NOMO-1 treated with dmso at 0.1 percent for 144 hours (cell line): ENCODE measurements around the gene DENND1C.

Experiments
- DNase-seq: peaks from one replicate; lab custom pipeline; 2025; ENCODE audit not compliant: unreplicated experiment; lab: John Stamatoyannopoulos, UW

DENND1C gene, protein sequence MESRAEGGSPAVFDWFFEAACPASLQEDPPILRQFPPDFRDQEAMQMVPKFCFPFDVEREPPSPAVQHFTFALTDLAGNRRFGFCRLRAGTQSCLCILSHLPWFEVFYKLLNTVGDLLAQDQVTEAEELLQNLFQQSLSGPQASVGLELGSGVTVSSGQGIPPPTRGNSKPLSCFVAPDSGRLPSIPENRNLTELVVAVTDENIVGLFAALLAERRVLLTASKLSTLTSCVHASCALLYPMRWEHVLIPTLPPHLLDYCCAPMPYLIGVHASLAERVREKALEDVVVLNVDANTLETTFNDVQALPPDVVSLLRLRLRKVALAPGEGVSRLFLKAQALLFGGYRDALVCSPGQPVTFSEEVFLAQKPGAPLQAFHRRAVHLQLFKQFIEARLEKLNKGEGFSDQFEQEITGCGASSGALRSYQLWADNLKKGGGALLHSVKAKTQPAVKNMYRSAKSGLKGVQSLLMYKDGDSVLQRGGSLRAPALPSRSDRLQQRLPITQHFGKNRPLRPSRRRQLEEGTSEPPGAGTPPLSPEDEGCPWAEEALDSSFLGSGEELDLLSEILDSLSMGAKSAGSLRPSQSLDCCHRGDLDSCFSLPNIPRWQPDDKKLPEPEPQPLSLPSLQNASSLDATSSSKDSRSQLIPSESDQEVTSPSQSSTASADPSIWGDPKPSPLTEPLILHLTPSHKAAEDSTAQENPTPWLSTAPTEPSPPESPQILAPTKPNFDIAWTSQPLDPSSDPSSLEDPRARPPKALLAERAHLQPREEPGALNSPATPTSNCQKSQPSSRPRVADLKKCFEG

DNA sequence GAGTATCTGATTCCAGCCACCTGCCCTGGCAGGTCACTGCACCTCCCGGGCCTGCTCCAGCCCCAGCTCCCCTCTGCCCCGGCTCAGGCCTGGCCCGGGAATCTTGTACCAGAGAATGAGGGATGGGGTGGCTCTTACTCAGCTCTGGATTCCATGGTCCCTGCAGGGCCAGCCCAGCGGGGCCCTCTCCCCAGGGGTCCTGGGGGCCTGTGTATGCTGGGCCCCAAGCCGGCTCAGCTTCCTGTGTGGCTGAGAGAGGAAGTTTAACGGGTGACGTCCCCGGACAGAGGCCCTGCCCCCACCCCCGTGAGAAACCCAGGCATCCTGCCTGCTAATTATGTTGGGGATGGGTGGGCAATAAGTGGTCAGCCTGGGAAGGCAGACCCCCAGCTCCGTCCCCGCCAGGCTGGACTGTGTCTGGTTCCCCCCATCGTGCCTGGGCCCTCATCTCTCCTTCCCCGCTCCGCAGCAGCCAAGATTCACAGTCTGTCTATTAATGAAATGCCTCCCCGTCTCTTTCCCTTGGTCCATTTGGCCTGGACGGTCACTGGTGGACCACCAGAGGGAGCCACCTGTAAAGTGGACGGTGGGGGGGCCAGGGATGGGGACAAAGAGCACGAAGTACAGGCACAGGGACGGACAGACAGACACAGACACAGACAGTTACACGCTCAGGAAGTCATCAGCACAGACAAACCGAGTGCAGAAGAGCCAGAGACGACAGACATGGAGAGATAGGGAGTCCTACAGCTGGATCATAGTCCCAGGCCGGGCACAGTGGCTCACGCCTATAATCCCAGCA lies at the start of gene DENND1C:
DENND1C (minus strand) TSS at position 247 of the 802 bp plus-strand sequence; CDS start at position 155, 92 bp downstream.
- peak; percentile 44 for DNase-seq

DNA sequence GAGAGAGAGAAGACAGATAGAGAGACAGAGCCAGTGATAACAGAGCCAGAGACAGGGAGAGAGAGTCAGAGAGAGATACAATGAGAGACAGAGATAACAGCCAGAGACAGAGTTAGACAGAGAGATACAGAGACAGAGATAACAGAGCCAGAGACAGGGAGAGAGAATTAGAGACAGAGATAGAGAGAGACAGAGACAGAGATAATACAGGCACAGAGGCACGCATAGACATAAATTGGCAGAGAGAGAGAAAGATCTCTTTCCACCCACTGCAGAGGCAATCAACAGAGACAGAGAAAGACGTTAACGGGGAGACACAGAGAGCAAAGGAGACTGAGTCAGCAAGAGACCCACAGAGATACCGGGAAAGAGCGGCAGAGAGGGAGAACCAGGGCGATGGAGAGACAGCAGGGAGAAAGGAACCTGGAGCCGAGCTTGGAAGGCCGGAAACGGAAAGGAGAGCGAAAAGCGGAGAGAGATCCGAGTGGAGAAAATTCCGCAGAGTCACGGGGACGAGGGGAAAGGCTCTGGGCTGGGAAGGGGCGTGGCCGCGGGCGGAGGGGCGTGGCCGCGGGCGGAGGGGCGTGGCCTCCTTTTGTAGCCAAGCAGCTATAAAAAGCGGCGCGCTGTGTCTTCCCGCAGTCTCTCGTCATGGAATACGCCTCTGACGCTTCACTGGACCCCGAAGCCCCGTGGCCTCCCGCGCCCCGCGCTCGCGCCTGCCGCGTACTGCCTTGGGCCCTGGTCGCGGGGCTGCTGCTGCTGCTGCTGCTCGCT lies 49.0 kb upstream of the DENND1C start, which contains the start of gene TNFSF9:
TNFSF9 (plus strand) TSS at position 641 of the 777 bp plus-strand sequence; CDS start at position 652, 11 bp downstream.
- DNase-seq, result peak; percentile 65

DNA sequence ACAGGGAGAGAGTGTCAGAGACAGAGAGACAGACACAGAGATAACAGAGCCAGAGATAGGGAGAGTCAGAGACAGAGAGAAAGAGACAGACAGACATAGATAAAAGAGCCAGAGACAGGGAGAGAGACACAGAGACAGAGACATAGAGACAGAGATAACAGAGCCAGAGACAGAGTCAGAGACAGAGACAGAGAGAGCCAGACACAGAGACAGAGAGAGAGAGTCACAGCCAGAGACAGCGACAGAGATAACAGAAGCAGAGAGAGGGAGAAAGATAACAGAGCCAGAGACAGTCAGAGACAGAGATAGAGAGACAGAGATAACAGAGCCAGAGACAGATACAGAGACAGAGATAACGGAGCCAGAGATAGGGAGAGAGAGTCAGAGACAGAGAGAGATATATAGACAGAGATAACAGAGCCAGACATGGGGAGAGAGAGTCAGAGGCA lies 48.4 kb upstream of the DENND1C start:
- DNase-seq, result no peak

DNA sequence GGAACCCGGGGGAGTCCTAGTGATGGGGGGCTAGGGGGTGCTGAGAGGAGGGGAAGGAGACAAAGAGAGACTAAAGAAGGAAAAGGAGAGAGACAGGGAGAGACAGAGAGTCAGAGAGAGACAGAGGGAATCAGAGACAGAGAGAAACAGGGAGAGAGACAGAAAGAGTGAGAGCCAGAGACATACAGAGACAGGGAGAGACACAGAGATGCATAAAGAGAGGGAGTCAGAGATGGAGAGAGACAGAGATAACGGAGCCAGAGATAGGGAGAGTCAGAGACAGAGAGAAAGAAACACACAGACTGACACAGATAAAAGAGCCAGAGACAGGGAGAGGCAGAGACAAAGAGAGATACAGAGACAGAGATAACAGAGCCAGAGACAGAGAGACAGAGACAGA lies 47.8 kb upstream of the DENND1C start:
- no peak for DNase-seq

DNA sequence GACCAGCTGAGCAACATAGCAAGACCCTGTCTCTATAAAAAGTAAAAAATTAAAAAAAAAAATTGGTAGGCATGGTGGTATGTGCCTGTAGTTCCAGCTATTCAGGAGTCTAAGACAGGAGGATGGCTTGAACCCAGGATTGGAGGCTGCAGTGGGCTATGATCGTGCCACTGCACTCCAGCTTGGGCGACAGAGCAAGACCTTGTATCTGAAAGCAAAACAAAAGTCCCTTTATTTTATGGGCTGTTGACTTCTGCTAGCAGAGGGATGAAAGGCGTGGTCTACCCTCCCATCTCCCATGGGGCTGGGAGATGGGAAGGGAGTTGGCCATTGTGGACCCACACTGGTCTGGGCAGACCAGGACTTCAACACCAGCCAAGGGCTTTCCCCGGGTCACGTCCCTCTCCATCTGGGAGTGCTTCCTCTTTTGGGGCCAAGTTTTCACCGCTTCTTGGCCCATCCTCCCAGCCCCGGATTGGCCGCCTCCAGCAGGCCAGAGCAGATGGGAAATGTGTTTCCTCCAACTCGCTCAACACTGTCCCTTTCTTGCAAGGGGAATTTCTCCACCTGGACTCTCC lies 47.0 kb upstream of the DENND1C start:
- peak; percentile 75 for DNase-seq

DNA sequence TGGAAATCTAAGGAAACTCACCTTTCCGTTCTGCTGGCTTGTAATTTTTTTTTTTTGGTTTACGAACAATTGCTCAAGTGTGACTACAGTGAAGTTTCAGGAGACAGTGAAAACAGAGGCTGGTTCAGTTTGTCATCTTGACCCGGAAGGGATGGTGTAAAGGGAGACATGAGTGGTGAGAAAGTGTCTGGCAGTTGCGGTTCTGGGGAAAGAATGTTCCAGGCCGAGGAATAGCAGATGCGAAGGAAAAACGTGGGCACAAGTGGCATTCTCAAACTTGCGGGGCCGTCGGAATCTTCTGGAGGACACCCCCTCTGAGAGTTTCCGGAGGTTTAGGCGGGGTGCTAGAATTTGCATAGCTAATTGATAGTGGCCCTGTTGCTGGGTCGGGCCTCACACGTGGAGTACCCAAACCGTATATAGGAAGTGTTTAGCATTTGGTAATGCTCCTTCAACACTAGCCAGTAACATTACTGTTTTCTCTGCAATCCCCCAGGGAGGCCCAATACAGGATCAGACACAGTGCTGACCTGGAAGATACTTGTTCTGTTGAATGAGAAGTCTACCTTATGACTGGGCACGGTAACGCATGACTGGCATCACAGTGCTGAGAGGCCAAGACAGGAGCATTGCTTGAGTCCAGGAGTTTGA lies 46.4 kb upstream of the DENND1C start:
- DNase-seq, result peak; percentile 76

DNA sequence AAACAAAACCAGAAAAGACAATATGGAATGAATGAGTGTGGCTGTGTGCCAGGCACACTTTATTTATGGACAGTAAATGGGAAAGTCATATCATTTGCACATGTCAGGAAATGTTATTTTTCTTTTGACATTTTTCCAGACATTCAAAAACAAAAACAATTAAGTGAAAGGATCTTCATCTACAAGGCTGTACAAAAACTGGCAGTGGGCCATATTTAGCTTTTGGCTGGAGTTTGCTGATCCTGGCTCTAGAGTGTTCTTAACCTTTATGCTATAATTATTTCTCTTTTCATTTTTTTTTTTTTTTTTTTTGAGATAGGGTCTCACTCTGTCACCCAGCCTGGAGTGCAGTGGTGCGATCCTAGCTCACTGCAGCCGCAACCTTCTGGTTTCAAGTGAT lies 42.7 kb upstream of the DENND1C start:
- no peak for DNase-seq

DNA sequence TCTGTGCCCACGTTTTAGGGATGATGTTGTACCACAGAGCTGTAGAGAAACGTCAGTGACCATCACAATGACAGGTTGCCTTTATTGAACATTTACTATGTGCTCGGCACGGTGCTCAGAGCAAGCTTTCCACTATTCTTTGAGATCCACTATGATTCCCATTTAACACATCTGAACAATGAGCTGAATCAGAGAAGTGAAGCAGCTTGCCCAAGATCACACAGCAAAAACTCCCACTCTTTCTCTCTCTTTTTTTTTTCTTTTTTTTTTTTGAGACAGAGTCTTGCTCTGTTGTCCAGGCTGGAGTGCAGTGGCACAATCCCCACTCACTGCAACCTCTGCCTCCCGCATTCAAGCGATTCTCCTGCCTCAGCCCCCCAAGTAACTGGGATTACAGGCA lies 41.1 kb upstream of the DENND1C start:
- no peak for DNase-seq

DNA sequence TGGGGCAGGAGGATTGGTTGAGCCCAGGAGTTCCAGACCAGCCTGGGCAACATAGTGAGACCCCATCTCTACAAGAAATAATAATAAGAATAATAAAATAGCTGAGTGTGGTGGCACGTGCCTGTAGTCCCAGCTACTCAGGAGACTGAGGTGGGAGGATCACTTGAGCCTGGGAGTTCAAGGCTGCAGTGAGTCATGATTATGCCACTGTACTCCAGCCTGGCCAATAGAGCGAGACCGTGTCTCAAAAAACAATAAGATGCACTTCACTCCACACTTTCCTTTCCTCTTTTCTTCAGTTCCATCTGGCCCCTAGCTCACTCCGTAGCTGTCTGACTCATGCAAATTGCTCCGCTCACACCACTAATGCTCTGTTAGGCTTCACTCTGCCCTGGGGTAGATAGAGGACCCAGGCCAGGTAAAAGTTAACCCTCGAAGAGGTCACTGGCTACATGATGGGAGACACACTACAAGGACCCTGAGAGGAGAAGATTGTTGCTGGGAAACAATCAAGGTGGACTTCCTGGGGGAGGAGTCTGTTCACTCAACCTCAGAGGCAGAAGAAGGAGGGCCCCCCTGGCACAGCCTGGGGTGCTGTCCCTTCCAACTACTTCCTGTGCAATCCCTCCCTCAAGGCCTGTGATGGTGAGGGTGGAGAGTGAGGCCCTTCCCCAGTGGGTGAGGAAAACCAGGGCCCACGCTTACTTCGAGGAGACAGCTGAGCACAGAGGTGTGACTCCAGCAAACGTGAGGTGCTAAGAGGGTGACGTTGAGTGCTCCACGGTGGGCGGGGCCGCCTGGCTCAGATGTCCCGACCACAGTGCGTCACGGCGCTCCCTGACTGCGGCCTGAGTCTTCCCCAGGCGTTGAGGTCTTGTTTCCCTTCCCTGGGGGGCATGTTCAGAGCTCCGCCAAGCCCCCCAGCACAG lies 40.4 kb upstream of the DENND1C start:
- peak; percentile 94 for DNase-seq

DNA sequence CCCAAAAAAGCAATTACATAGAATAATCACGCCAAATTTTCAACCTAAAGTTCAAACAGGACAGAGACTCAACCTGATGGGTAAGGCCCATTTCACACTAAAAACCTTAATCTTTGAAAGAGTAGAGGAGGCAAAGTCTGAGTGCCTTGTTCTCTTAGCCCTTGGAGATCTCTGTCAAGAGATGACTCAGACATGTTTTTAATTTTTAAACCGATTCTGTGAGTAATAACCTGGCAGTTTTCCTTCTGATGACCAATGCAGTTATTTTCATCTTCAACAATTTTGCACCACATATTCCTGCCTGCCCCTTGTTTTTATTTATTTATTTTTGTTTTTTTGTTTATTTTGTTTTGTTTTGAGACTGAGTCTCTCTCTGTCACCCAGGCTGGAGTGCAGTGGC lies 37.7 kb upstream of the DENND1C start:
- DNase-seq, result no peak

DNA sequence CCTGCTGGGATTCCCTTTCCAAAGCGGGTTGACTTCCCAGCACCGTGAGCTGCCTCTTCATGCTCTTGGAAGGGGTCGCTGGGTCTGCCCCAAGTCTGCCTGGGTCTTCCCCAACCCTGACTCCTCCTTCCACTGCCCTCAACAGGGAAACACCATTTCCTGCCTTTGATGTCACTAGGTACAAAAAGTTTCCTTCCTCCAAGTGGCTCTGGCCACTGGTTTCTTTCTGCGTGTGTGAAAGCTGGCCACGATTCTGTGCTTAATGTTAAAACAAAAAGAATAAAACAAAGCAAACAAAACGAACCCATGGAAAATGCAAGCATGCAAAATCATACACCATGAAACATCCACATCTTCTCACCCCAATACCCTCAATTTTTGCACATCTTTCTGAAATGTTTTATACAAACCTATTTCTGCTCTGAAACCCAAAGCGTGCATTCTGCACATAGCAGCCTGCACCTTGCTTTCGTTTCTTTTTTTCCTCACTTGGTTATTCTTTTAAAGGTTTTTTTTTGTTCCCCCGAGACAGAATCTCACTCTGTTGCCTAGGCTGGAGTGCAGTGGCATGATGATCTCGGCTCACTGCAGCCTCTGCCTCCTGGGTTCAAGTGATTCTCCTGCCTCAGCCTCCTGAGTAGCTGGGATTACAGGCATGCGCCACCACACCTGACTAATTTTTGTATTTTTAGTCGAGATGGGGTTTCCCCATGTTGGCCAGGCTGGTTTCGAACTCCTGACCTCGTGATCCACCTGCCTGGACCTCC lies 36.7 kb upstream of the DENND1C start:
- DNase-seq, result peak; percentile 36

DNA sequence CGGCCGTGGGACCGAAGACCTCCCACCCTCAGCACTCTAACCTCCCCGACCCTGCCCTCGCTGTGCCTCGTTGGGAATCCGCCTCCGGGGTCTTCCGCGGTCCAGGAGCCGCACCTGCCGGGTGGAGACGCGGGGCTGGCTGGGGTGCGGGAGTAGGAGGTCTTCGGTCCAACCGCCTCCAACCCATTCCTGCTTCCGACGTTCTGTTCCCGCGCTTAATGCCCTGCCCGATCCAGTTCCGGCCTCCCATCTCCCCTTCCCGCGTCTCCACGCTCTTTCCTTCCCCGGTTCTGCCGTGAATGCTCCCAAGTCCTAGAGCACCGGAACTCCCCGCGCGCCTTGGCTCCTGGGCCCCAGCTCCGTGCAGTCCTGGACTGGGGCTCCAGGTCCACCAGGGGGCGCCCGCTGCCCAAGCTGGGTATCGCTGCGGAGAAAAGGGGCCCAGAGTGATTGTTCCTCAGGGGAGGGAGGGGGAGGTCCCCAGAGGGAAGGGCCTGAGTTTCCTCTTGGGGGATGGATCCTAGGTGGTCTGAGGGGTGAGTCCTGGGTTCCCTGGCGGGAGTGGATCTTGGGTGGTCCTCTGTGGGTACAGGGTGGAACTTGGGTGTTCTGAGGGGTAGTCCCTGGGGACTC lies 35.2 kb upstream of the DENND1C start:
- DNase-seq, result peak; percentile 82

DNA sequence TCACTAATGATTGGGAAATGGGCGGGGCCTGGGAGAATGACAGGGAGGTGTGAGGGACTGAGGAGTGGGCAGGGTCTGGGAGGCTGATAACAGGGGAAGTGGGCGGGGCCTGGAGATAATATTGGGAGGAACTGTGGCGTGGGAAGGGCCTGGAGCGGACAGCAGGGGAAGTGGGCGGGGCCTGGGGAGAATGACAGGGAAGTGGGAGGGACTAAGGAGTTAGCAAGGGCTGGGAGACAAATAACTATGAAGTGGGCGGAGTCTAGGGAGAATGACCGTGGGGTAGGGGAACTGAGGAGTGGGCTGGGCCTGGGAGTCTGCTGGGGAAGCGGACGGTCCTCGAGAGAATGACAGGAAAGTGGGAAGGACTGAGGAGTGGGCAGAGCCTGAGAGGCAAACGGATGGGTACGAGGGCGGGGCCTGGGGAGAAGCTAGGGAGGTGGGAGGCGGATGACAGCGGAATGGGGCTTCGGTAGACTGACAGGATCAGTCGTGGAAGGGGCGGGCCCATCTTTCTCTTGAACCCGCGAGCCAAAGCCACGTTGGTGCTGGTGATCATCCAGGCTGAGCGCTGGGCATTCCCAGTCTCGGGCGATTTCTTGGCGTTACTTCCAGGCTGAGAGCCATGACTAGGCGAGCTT lies 34.6 kb upstream of the DENND1C start:
- DNase-seq, result peak; percentile 96

DNA sequence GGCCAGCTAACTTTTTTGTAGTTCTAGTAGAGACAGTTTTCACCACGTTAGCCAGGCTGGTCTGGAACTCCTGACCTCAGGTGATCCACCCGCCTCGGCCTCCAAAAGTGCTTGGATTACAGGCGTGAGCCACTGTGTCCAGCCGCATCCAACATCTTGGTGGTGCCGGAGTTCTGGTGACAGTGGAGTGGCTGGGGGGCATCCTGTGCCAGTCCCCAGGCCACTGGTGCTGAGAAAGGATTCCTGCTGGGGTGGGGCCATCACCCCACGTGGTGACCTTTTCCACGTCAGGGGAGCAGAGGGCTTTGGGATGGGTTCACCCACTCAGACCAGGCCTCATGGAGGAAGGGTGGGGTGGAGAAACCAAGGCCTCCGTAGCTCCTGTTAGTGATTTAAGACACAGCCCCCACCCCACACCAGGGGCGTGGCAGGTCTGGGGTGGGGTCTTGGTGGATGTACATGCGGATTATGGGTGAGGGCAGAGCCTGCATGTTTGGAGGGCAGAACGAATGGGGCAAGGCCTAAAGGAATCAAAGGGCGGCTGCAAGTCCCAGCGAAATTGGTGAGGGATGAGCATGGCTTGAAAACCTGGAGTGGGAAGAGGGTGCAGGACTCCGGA lies 33.4 kb upstream of the DENND1C start:
- no peak for DNase-seq

DNA sequence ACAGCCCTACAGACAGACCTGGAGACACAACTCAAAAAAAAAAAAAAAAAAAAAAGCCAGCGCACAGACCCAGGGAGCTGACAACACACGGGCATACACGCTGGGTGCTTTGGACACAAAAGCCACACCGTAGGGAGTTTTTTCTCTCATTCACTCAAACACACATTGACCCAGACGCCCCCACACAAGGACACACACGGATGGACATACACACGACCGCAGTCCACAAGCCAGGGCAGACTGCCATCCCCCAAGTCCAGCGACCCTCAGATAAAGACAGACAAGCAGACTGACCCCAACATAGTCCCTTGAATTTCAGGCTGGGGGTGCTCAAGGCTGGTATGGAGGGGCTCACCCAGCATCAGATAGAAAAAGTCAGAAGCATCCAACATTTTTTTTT lies 32.5 kb upstream of the DENND1C start:
- DNase-seq, result no peak

DNA sequence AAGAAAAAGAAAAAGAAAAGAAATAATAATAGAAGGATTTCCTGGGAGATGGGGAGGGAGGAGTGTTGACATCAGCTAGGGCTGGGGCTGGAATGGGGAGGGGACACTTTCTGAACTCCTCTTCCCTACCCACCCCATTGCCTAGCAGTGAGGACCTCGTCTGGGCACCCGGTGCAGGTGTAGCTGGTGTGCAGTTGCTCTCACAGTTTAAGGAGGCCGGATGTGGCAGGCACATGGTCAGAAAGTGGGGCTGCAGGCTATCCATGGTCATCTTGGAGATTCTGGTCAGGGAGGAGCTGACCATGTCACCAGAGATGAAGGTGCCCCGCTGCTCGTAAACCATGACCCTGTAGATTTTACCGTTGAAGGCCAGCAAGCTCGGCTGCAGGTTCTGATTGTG lies 29.0 kb upstream of the DENND1C start:
- DNase-seq, result no peak
